ENCODE data around the gene TPGS1. TPM values are rescaled to one million over a fixed set of nuclear protein-coding genes. Genes with fewer than 3 reads are reported as not detected.

The TPGS1 gene
- total RNA-seq, 1 donor from 2014 or later, result 25.4 TPM

GRCh38 chr19:535017-535835 lies 27.9 kb downstream of the TPGS1 start:
- TF ChIP-seq CTCF (IDR thresholded peaks at IDR 0.05), result no peak
- Mint-ChIP-seq H3K27ac (ENCODE audit: unreplicated experiment) (peak overlapping the region; percentile 54), H3K4me3 (ENCODE audit: unreplicated experiment) (no peak overlapping the region), H3K4me1 (ENCODE audit: unreplicated experiment) (peaks cover 22% of the 10 kb centered on the region), H3K9me3 (ENCODE audit: unreplicated experiment) (no peaks in the 10 kb centered on the region), H3K27me3 (ENCODE audit: unreplicated experiment) (no peaks in the 10 kb centered on the region), H3K36me3 (ENCODE audit: unreplicated experiment) (peaks cover 8% of the 10 kb centered on the region)
- no peak for DNase-seq (ENCODE audit: extremely low spot score, unreplicated experiment)

GRCh38 chr19:536031-536880 lies 29.0 kb downstream of the TPGS1 start:
- no peak for TF ChIP-seq CTCF (IDR thresholded peaks at IDR 0.05)
- Mint-ChIP-seq H3K4me3 (ENCODE audit: unreplicated experiment) (no peak overlapping the region), H3K27ac (ENCODE audit: unreplicated experiment) (no peak overlapping the region), H3K36me3 (ENCODE audit: unreplicated experiment) (peaks cover 8% of the 10 kb centered on the region), H3K27me3 (ENCODE audit: unreplicated experiment) (no peaks in the 10 kb centered on the region), H3K4me1 (ENCODE audit: unreplicated experiment) (peaks cover 17% of the 10 kb centered on the region), H3K9me3 (ENCODE audit: unreplicated experiment) (no peaks in the 10 kb centered on the region)
- DNase-seq (ENCODE audit: extremely low spot score, unreplicated experiment), result no peak

- Mint-ChIP-seq H3K36me3 (ENCODE audit: unreplicated experiment) (peaks cover 8% of the 10 kb centered on the region), H3K27me3 (ENCODE audit: unreplicated experiment) (no peaks in the 10 kb centered on the region), H3K4me3 (ENCODE audit: unreplicated experiment) (no peak overlapping the region), H3K27ac (ENCODE audit: unreplicated experiment) (no peak overlapping the region), H3K9me3 (ENCODE audit: unreplicated experiment) (no peaks in the 10 kb centered on the region), H3K4me1 (ENCODE audit: unreplicated experiment) (peaks cover 17% of the 10 kb centered on the region)
- DNase-seq (ENCODE audit: extremely low spot score, unreplicated experiment), result no peak
- no peak for TF ChIP-seq CTCF (IDR thresholded peaks at IDR 0.05)
Measured at GRCh38 chr19:536881-537404, 29.6 kb downstream of the TPGS1 start.

GRCh38 chr19:538641-539428 lies 31.5 kb downstream of the TPGS1 start:
- peaks cover 8% of the 10 kb centered on the region for H3K4me1 Mint-ChIP-seq (ENCODE audit: unreplicated experiment)
- peaks cover 12% of the 10 kb centered on the region for H3K36me3 Mint-ChIP-seq (ENCODE audit: unreplicated experiment)
- no peaks in the 10 kb centered on the region for H3K27me3 Mint-ChIP-seq (ENCODE audit: unreplicated experiment)
- H3K9me3 Mint-ChIP-seq (ENCODE audit: unreplicated experiment), result no peaks in the 10 kb centered on the region
- no peak overlapping the region for H3K4me3 Mint-ChIP-seq (ENCODE audit: unreplicated experiment)
- TF ChIP-seq CTCF (IDR thresholded peaks at IDR 0.05), result no peak
- no peak overlapping the region for H3K27ac Mint-ChIP-seq (ENCODE audit: unreplicated experiment)
- DNase-seq (ENCODE audit: extremely low spot score, unreplicated experiment), result no peak

Measured in osteocyte (in vitro differentiated cells).